Skeletal muscle cell (primary cell): Measurements from ENCODE around the gene TMEM184B.

Source experiments
- DNase-seq: peaks from one replicate; pipeline ENCODE4 v3.0.0-alpha.2; 2010; ENCODE audit warnings: low read depth
- H3K4me3 ChIP-seq: 2 replicates; pipeline ENCODE4 v1.5.1; 2011; ENCODE audit warnings: low read depth, mild to moderate bottlenecking, control low read depth, low read length, moderate library complexity

Gene TMEM184B

GRCh38 chr22:38309614-38310517, 37.1 kb upstream of the TMEM184B start:
- DNase-seq, result no peak
- H3K4me3 ChIP-seq, result no peak overlapping the region

GRCh38 chr22:38308791-38309498, 36.1 kb upstream of the TMEM184B start:
- no peak overlapping the region for H3K4me3 ChIP-seq
- DNase-seq, result no peak

- H3K4me3 ChIP-seq, result no peak overlapping the region
- no peak for DNase-seq
Measured at GRCh38 chr22:38305471-38306448, 33.0 kb upstream of the TMEM184B start.

- H3K4me3 ChIP-seq, result no peak overlapping the region
- DNase-seq, result no peak
Measured at GRCh38 chr22:38304526-38304925, 31.7 kb upstream of the TMEM184B start.

- no peak overlapping the region for H3K4me3 ChIP-seq
- DNase-seq, result no peak
Measured at GRCh38 chr22:38303974-38304373, 31.2 kb upstream of the TMEM184B start.

GRCh38 chr22:38302906-38303305, 30.1 kb upstream of the TMEM184B start:
- no peak for DNase-seq

GRCh38 chr22:38300946-38301345, 28.1 kb upstream of the TMEM184B start:
- no peak overlapping the region for H3K4me3 ChIP-seq
- DNase-seq, result no peak

More at GRCh38 chr22:38302906-38303305, 30.1 kb upstream of the TMEM184B start:
- no peak overlapping the region for H3K4me3 ChIP-seq

GRCh38 chr22:38300197-38300945, 27.6 kb upstream of the TMEM184B start:
- no peak for DNase-seq
- H3K4me3 ChIP-seq, result no peak overlapping the region

- no peak overlapping the region for H3K4me3 ChIP-seq
- no peak for DNase-seq
Measured at GRCh38 chr22:38299770-38300102, 26.9 kb upstream of the TMEM184B start.

GRCh38 chr22:38298312-38299005, 25.6 kb upstream of the TMEM184B start:
- peak; percentile 95 for DNase-seq

GRCh38 chr22:38296372-38296771, 23.6 kb upstream of the TMEM184B start:
- DNase-seq, result no peak
- no peak overlapping the region for H3K4me3 ChIP-seq

More at GRCh38 chr22:38298312-38299005, 25.6 kb upstream of the TMEM184B start:
- H3K4me3 ChIP-seq, result no peak overlapping the region

- no peak for DNase-seq
- H3K4me3 ChIP-seq, result no peak overlapping the region
Measured at GRCh38 chr22:38295863-38296262, 23.1 kb upstream of the TMEM184B start.

- no peak for DNase-seq
- no peak overlapping the region for H3K4me3 ChIP-seq
Measured at GRCh38 chr22:38295339-38295738, 22.5 kb upstream of the TMEM184B start.

- no peak for DNase-seq
- H3K4me3 ChIP-seq, result no peak overlapping the region
Measured at GRCh38 chr22:38294193-38294592, 21.4 kb upstream of the TMEM184B start.

GRCh38 chr22:38292694-38293093, 19.9 kb upstream of the TMEM184B start:
- DNase-seq, result no peak
- no peak overlapping the region for H3K4me3 ChIP-seq

- no peak overlapping the region for H3K4me3 ChIP-seq
- no peak for DNase-seq
Measured at GRCh38 chr22:38291201-38291777, 18.5 kb upstream of the TMEM184B start.

- H3K4me3 ChIP-seq, result no peak overlapping the region
- no peak for DNase-seq
Measured at GRCh38 chr22:38290347-38290746, 17.5 kb upstream of the TMEM184B start.

- no peak for DNase-seq
- H3K4me3 ChIP-seq, result no peak overlapping the region
Measured at GRCh38 chr22:38289583-38290082, 16.8 kb upstream of the TMEM184B start.
